HEK293T (cell line): ENCODE measurements around the gene MAP6D1.

Source experiments
- FOXA1 ChIP-seq: fragments of 450-650 bp; IDR thresholded peaks from 2 replicates; pipeline ENCODE4 v1.6.1; 2016; ENCODE audit warnings: mild to moderate bottlenecking
- FOXM1 ChIP-seq: fragments of 450-650 bp; IDR thresholded peaks from 2 replicates; pipeline ENCODE4 v1.6.1; 2017; ENCODE audit warnings: mild to moderate bottlenecking, borderline replicate concordance
- SUZ12 ChIP-seq: fragments of 450-650 bp; IDR thresholded peaks from 2 replicates; pipeline ENCODE4 v1.6.1; 2016; ENCODE audit warnings: mild to moderate bottlenecking

DNA sequence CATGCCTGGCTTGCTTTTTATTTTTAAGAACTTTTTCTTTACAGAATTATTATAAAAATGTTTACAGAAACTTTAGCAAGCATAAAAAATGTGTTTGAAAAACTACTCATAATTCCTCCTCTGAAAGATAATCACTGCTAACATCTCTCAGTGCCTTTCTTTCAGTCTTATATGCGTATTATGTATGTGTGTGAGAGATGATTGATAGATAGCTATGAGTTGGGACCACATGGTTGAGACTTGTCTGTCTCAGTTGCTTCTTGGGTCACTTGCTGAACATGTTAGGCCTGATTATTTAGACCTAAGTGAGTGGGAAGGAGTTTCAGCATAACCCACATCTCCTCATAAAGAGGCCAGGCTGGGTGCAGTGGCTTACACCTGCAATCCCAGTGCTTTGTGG is 11.1 kb downstream of the MAP6D1 start:
- TF ChIP-seq FOXM1 (no peak), FOXA1 (no peak), SUZ12 (no peak)
